Muscle of leg (tissue), 11 donors: Measurements from ENCODE around the gene EIF6. TPM values are rescaled to one million over a fixed set of nuclear protein-coding genes. Genes with fewer than 3 reads are reported as not detected.

Experiments used
- DNase-seq: peaks from one replicate; pipeline ENCODE4 v3.0.0; 2013
- H3K27ac ChIP-seq: one replicate; pipeline ENCODE4 v1.5.1; 2013; ENCODE audit warnings: mild to moderate bottlenecking, low read length, control low read depth
- H3K27me3 ChIP-seq: one replicate; pipeline ENCODE4 v1.6.1; 2013; ENCODE audit warnings: low read length; ENCODE audit not compliant: control insufficient read depth, insufficient read depth
- H3K36me3 ChIP-seq: one replicate; pipeline ENCODE4 v1.6.1; 2013; ENCODE audit warnings: low read length; ENCODE audit not compliant: control insufficient read depth, insufficient read depth
- H3K4me1 ChIP-seq: one replicate; pipeline ENCODE4 v1.6.1; 2013; ENCODE audit warnings: low read length; ENCODE audit not compliant: control insufficient read depth, insufficient read depth
- H3K4me3 ChIP-seq: one replicate; pipeline ENCODE4 v1.5.1; 2013; ENCODE audit warnings: low read length, control low read depth
- H3K9me3 ChIP-seq: replicated peaks from 2 replicates; pipeline ENCODE4 v1.6.1; 2013; ENCODE audit warnings: low read depth, low read length; ENCODE audit not compliant: control insufficient read depth
- whole genome bisulfite sequencing: methylation state at CpG from one replicate; pipeline ENCODE4 v1.1.5; 2013; ENCODE audit warnings: missing lambda C conversion rate; ENCODE audit not compliant: insufficient coverage; 5-methylcytosine and 5-hydroxymethylcytosine counted together
- polyA plus RNA-seq, 8 donors: library from polyadenylated mRNA; unstranded; fragments of 120-200 nt; gene quantifications; one replicate each; pipeline versions ENCODE4 v1.2.1 to v1.2.3, GENCODE V29; 2013; ENCODE audit warnings: inconsistent platforms in 1 of 8, low replicate concordance in 1 of 8; ENCODE audit not compliant: insufficient read length in 8 of 8, insufficient read depth in 1 of 8
- total RNA-seq: library from RNA; stranded (reverse); fragments of 120-200 nt; gene quantifications from one replicate; pipeline ENCODE4 v1.2.4, GENCODE V29; 2013

Gene EIF6
- total and polyA plus RNA-seq, 9 donors, result 70.4 to 105 (median 83.9) TPM

DNA sequence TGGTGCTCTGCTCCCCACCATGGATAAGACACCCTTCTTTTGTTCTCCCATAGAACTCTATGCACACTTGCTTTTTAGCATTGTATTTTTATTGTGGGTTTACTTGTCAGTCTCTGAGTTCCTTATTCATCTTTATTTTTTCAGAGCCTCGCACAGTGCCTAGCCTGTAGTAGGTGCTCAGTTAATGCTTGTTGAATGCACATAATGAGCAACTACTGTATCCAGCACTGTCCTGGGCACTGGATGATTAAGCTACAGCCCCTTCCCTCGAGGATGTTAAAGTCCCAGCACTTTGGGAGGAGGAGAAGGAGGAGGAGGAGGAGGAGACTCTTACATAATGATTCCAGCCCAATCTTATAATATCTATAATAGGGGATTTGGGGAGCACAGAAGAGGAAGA lies 41.3 kb downstream of the EIF6 start:
- Histone ChIP-seq H3K27ac (no peak overlapping the region), H3K4me1 (no peaks in the 10 kb centered on the region), H3K9me3 (no peaks in the 10 kb centered on the region), H3K27me3 (peaks cover 4% of the 10 kb centered on the region), H3K36me3 (no peaks in the 10 kb centered on the region), H3K4me3 (no peak overlapping the region)
- DNase-seq, result no peak
- no CpG with 5 or more reads among the region's 2 CpGs for WGBS

DNA sequence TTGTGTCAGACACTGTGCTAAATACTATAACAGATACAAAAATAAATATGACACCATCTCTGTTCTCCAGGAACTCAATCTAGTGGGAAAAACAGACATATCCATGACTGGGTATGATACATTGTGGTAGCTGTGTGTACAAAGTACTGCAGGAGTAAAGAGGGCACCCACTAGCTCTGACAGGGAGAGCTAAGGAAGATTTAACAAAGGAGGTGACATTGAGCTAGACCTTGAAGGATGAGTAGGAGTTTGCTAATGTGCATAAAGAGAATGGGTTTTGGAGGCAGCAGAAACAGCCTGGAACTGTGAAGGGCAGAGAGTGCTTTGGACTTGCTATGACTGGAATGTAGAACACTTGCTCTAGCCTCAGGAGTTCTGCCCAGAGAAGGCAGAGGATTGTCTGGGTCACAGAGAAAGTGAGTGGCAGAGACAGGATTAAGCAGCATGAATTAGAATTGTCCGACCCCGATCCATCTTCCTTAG lies 43.7 kb downstream of the EIF6 start:
- H3K4me1 ChIP-seq, result no peaks in the 10 kb centered on the region
- no peaks in the 10 kb centered on the region for H3K9me3 ChIP-seq
- no CpG with 5 or more reads among the region's 2 CpGs for WGBS
- H3K36me3 ChIP-seq, result no peaks in the 10 kb centered on the region
- H3K4me3 ChIP-seq, result no peak overlapping the region
- no peak overlapping the region for H3K27ac ChIP-seq
- H3K27me3 ChIP-seq, result peaks cover 4% of the 10 kb centered on the region
- no peak for DNase-seq

GRCh38 chr20:35240083-35240810 lies 44.3 kb downstream of the EIF6 start:
- no peak for DNase-seq
- H3K27me3 ChIP-seq, result peaks cover 4% of the 10 kb centered on the region
- H3K4me3 ChIP-seq, result no peak overlapping the region
- WGBS, result 60% methylated on average over 3 of the region's 5 CpGs
- H3K4me1 ChIP-seq, result no peaks in the 10 kb centered on the region
- no peaks in the 10 kb centered on the region for H3K9me3 ChIP-seq
- no peak overlapping the region for H3K27ac ChIP-seq
- H3K36me3 ChIP-seq, result no peaks in the 10 kb centered on the region

GRCh38 chr20:35238735-35239134 lies 45.8 kb downstream of the EIF6 start:
- Histone ChIP-seq H3K9me3 (no peaks in the 10 kb centered on the region), H3K36me3 (no peaks in the 10 kb centered on the region), H3K27ac (no peak overlapping the region), H3K4me3 (no peak overlapping the region), H3K4me1 (no peaks in the 10 kb centered on the region), H3K27me3 (peaks cover 4% of the 10 kb centered on the region)
- no peak for DNase-seq
- WGBS, result 76% methylated on average over 2 of the region's 5 CpGs

- H3K27me3 ChIP-seq, result peaks cover 4% of the 10 kb centered on the region
- H3K4me1 ChIP-seq, result no peaks in the 10 kb centered on the region
- 74% methylated on average over 4 of the region's 4 CpGs for WGBS
- H3K9me3 ChIP-seq, result no peaks in the 10 kb centered on the region
- no peaks in the 10 kb centered on the region for H3K36me3 ChIP-seq
- H3K4me3 ChIP-seq, result no peak overlapping the region
- no peak for DNase-seq
- no peak overlapping the region for H3K27ac ChIP-seq
Observed at GRCh38 chr20:35238170-35238569, 46.4 kb downstream of the EIF6 start.

- Histone ChIP-seq H3K9me3 (no peaks in the 10 kb centered on the region), H3K27me3 (peaks cover 4% of the 10 kb centered on the region), H3K27ac (no peak overlapping the region), H3K36me3 (no peaks in the 10 kb centered on the region), H3K4me3 (no peak overlapping the region), H3K4me1 (no peaks in the 10 kb centered on the region)
- no peak for DNase-seq
Observed at GRCh38 chr20:35237486-35237885, 47.1 kb downstream of the EIF6 start.

DNA sequence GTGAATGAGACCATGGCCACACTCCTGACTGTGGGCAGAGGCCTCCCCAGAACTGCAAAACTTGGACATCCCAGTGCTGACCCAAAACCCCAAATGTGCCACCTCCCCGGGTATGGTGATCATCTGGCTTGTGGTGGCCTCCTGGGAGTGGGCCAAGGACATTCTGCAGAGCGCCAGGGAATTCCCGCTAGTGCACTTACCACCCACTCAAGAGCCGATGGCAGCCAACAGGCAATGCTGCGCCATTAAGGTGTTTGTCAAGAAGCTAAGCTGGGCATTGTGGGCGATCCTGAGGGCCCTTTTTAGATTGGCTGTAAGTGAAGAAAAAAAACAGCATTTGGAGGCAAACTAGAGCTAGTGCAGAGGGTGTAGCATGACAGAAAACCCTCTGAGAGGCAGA lies 48.7 kb downstream of the EIF6 start:
- no peak overlapping the region for H3K4me3 ChIP-seq
- no peak for DNase-seq
- 100% methylated on average over 1 of the region's 6 CpGs for WGBS

DNA sequence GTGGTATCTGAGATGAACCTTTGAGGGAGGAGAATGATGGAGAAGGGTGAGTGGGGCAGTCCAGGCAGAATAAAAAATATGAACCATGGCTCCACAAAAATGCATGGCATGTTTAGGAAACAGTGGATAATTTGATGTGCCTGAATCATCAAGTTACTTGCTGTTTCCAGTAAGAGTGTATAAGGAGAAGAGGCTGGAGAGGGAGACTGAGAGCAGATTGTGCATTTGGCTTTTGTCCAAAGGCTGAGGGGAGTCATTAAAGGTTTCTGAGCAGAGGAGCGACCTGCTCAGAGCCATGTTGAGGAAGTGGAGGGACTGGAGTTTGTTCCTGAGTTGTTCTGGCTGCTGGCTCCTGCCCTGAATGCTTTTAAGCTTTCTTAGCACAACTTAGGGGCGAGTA lies 52.0 kb downstream of the EIF6 start:
- H3K4me1 ChIP-seq, result no peaks in the 10 kb centered on the region
- no peaks in the 10 kb centered on the region for H3K27me3 ChIP-seq
- WGBS, result 23% methylated on average over 2 of the region's 2 CpGs
- H3K4me3 ChIP-seq, result no peak overlapping the region
- DNase-seq, result no peak
- no peak overlapping the region for H3K27ac ChIP-seq
- no peaks in the 10 kb centered on the region for H3K9me3 ChIP-seq
- H3K36me3 ChIP-seq, result no peaks in the 10 kb centered on the region

More for the DNA sequence above, 48.7 kb downstream of the EIF6 start:
- no peaks in the 10 kb centered on the region for H3K4me1 ChIP-seq
- no peak overlapping the region for H3K27ac ChIP-seq
- H3K36me3 ChIP-seq, result no peaks in the 10 kb centered on the region
- H3K9me3 ChIP-seq, result no peaks in the 10 kb centered on the region
- peaks cover 4% of the 10 kb centered on the region for H3K27me3 ChIP-seq

Other genes with a start within 250 kb of the EIF6 start
- 28.6 TPM for gene TRPC4AP, start 192.0 kb downstream of the EIF6 start, total RNA-seq
- 10 to 100 TPM; 46.6 to 61.0 (median 56.7) TPM for gene TRPC4AP, start 192.0 kb downstream of the EIF6 start, polyA plus RNA-seq
- gene EDEM2, start 137.4 kb downstream of the EIF6 start, total RNA-seq, result 9.4 TPM
- 10 to 100 TPM in 3 of 8 donors, 1 to 10 TPM in 5; 7.4 to 10.8 (median 9.5) TPM for gene EDEM2, start 137.4 kb downstream of the EIF6 start, polyA plus RNA-seq
- 51.9 TPM for gene PROCR, start 112.7 kb downstream of the EIF6 start, total RNA-seq
- gene PROCR, start 112.7 kb downstream of the EIF6 start, polyA plus RNA-seq, result 10 to 100 TPM; 31.1 to 51.3 (median 44.0) TPM
- 0.27 TPM for gene MMP24, start 58.1 kb downstream of the EIF6 start, total RNA-seq
- under 1 TPM; 0.28 to 0.61 (median 0.36) TPM for gene MMP24, start 58.1 kb downstream of the EIF6 start, polyA plus RNA-seq
- gene MMP24OS, start 6.7 kb downstream of the EIF6 start, total RNA-seq, result 8.8 TPM
- gene MMP24OS, start 6.7 kb downstream of the EIF6 start, polyA plus RNA-seq, result 10 to 100 TPM; 19.6 to 33.9 (median 23.4) TPM
- not detected for gene FAM83C, start 7.7 kb upstream of the EIF6 start, total RNA-seq
- 1 to 10 TPM in 1 of 8 donors, under 1 TPM in 1, not detected in 6; 0.11 to 2.1 TPM for gene FAM83C, start 7.7 kb upstream of the EIF6 start, polyA plus RNA-seq
- 33.5 TPM for gene UQCC1, start 127.2 kb upstream of the EIF6 start, total RNA-seq
- 10 to 100 TPM; 33.2 to 43.8 (median 37.7) TPM for gene UQCC1, start 127.2 kb upstream of the EIF6 start, polyA plus RNA-seq
- gene GDF5, start 153.5 kb upstream of the EIF6 start, total RNA-seq, result 1.2 TPM
- under 1 TPM; 0.14 to 0.77 (median 0.25) TPM for gene GDF5, start 153.5 kb upstream of the EIF6 start, polyA plus RNA-seq
- gene CEP250, start 170.8 kb upstream of the EIF6 start, total RNA-seq, result 15.0 TPM
- 10 to 100 TPM; 23.8 to 34.8 (median 25.9) TPM for gene CEP250, start 170.8 kb upstream of the EIF6 start, polyA plus RNA-seq
- not detected for gene C20orf173, start 244.9 kb upstream of the EIF6 start, total RNA-seq
- not detected for gene C20orf173, start 244.9 kb upstream of the EIF6 start, polyA plus RNA-seq